Muscle of leg (tissue), 11 donors: ENCODE results near the gene MEA1. TPM values are rescaled to one million over a fixed set of nuclear protein-coding genes. Genes with fewer than 3 reads are reported as not detected.

Source experiments
- DNase-seq: peaks from one replicate; pipeline ENCODE4 v3.0.0; 2013
- H3K27ac ChIP-seq: one replicate; pipeline ENCODE4 v1.5.1; 2013; ENCODE audit warnings: mild to moderate bottlenecking, low read length, control low read depth
- H3K27me3 ChIP-seq: one replicate; pipeline ENCODE4 v1.6.1; 2013; ENCODE audit warnings: low read length; ENCODE audit not compliant: control insufficient read depth, insufficient read depth
- H3K36me3 ChIP-seq: one replicate; pipeline ENCODE4 v1.6.1; 2013; ENCODE audit warnings: low read length; ENCODE audit not compliant: control insufficient read depth, insufficient read depth
- H3K4me1 ChIP-seq: one replicate; pipeline ENCODE4 v1.6.1; 2013; ENCODE audit warnings: low read length; ENCODE audit not compliant: control insufficient read depth, insufficient read depth
- H3K4me3 ChIP-seq: one replicate; pipeline ENCODE4 v1.5.1; 2013; ENCODE audit warnings: low read length, control low read depth
- H3K9me3 ChIP-seq: replicated peaks from 2 replicates; pipeline ENCODE4 v1.6.1; 2013; ENCODE audit warnings: low read depth, low read length; ENCODE audit not compliant: control insufficient read depth
- WGBS: methylation state at CpG from one replicate; pipeline ENCODE4 v1.1.5; 2013; ENCODE audit warnings: missing lambda C conversion rate; ENCODE audit not compliant: insufficient coverage; 5-methylcytosine and 5-hydroxymethylcytosine counted together
- polyA plus RNA-seq, 8 donors: library from polyadenylated mRNA; unstranded; fragments of 120-200 nt; gene quantifications; one replicate each; pipeline versions ENCODE4 v1.2.1 to v1.2.3, GENCODE V29; 2013; ENCODE audit warnings: inconsistent platforms in 1 of 8, low replicate concordance in 1 of 8; ENCODE audit not compliant: insufficient read length in 8 of 8, insufficient read depth in 1 of 8
- total RNA-seq: library from RNA; stranded (reverse); fragments of 120-200 nt; gene quantifications from one replicate; pipeline ENCODE4 v1.2.4, GENCODE V29; 2013

Gene MEA1
- total and polyA plus RNA-seq, 9 donors = 40.4 to 63.4 (median 48.6) TPM

GRCh38 chr6:42963855-42964605 lies 49.7 kb downstream of the MEA1 start:
- no peak for DNase-seq
- Histone ChIP-seq H3K9me3 (no peaks in the 10 kb centered on the region), H3K4me1 (peaks cover 13% of the 10 kb centered on the region), H3K27ac (no peak overlapping the region), H3K4me3 (no peak overlapping the region), H3K27me3 (peaks cover 11% of the 10 kb centered on the region), H3K36me3 (peaks cover 65% of the 10 kb centered on the region)
- WGBS = 80% methylated on average over 7 of the region's 9 CpGs

GRCh38 chr6:42963179-42963854 lies 50.4 kb downstream of the MEA1 start:
- Histone ChIP-seq H3K36me3 (peaks cover 58% of the 10 kb centered on the region), H3K9me3 (no peaks in the 10 kb centered on the region), H3K4me3 (no peak overlapping the region), H3K27me3 (peaks cover 11% of the 10 kb centered on the region), H3K4me1 (peaks cover 13% of the 10 kb centered on the region), H3K27ac (no peak overlapping the region)
- no peak for DNase-seq
- 82% methylated on average over 8 of the region's 12 CpGs for WGBS

- Histone ChIP-seq H3K27ac (no peak overlapping the region), H3K4me1 (peaks cover 13% of the 10 kb centered on the region), H3K27me3 (peaks cover 11% of the 10 kb centered on the region), H3K9me3 (no peaks in the 10 kb centered on the region), H3K36me3 (peaks cover 52% of the 10 kb centered on the region), H3K4me3 (no peak overlapping the region)
- no peak for DNase-seq
- 85% methylated on average over 4 of the region's 13 CpGs for WGBS
Observed at GRCh38 chr6:42962502-42963178, 51.1 kb downstream of the MEA1 start.

- 88% methylated on average over 5 of the region's 12 CpGs for WGBS
- H3K27ac ChIP-seq = no peak overlapping the region
- H3K4me3 ChIP-seq = no peak overlapping the region
- peaks cover 13% of the 10 kb centered on the region for H3K4me1 ChIP-seq
- no peak for DNase-seq
- peaks cover 46% of the 10 kb centered on the region for H3K36me3 ChIP-seq
- H3K9me3 ChIP-seq = no peaks in the 10 kb centered on the region
- peaks cover 11% of the 10 kb centered on the region for H3K27me3 ChIP-seq
Observed at GRCh38 chr6:42962096-42962495, 51.6 kb downstream of the MEA1 start.

Other genes with a start within 250 kb of the MEA1 start
- 8.1 TPM for gene BICRAL, start 231.9 kb downstream of the MEA1 start, total RNA-seq
- 10 to 100 TPM in 7 of 8 donors, 1 to 10 TPM in 1; 9.9 to 12.8 (median 10.8) TPM for gene BICRAL, start 231.9 kb downstream of the MEA1 start, polyA plus RNA-seq
- 78.6 TPM for gene RPL7L1, start 134.3 kb downstream of the MEA1 start, total RNA-seq
- 10 to 100 TPM; 60.7 to 87.9 (median 74.9) TPM for gene RPL7L1, start 134.3 kb downstream of the MEA1 start, polyA plus RNA-seq
- gene PTCRA, start 97.9 kb downstream of the MEA1 start, total RNA-seq = not detected
- under 1 TPM in 3 of 8 donors, not detected in 5; 0.16 to 0.27 (median 0.25) TPM for gene PTCRA, start 97.9 kb downstream of the MEA1 start, polyA plus RNA-seq
- gene CNPY3, start 84.5 kb downstream of the MEA1 start, total RNA-seq = 16.8 TPM
- 10 to 100 TPM; 27.3 to 41.6 (median 33.1) TPM for gene CNPY3, start 84.5 kb downstream of the MEA1 start, polyA plus RNA-seq
- 0.22 TPM for gene GNMT, start 53.2 kb downstream of the MEA1 start, total RNA-seq
- 1 to 10 TPM in 1 of 8 donors, under 1 TPM in 7; 0.10 to 1.0 (median 0.51) TPM for gene GNMT, start 53.2 kb downstream of the MEA1 start, polyA plus RNA-seq
- 15.5 TPM for gene PEX6, start 34.8 kb downstream of the MEA1 start, total RNA-seq
- 10 to 100 TPM; 13.0 to 28.4 (median 20.8) TPM for gene PEX6, start 34.8 kb downstream of the MEA1 start, polyA plus RNA-seq
- 34.7 TPM for gene PPP2R5D, start 29.4 kb downstream of the MEA1 start, total RNA-seq
- 10 to 100 TPM; 38.3 to 54.8 (median 46.0) TPM for gene PPP2R5D, start 29.4 kb downstream of the MEA1 start, polyA plus RNA-seq
- 211 TPM for gene KLHDC3, start 303 bp upstream of the MEA1 start, total RNA-seq
- gene KLHDC3, start 303 bp upstream of the MEA1 start, polyA plus RNA-seq = 100 to 1,000 TPM; 166 to 222 (median 207) TPM
- gene RRP36, start 7.7 kb upstream of the MEA1 start, total RNA-seq = 53.1 TPM
- gene RRP36, start 7.7 kb upstream of the MEA1 start, polyA plus RNA-seq = 10 to 100 TPM; 39.8 to 48.5 (median 44.4) TPM
- gene CUL7, start 39.9 kb upstream of the MEA1 start, total RNA-seq = 36.8 TPM
- 10 to 100 TPM; 35.7 to 49.2 (median 41.6) TPM for gene CUL7, start 39.9 kb upstream of the MEA1 start, polyA plus RNA-seq
- 27.6 TPM for gene MRPL2, start 45.5 kb upstream of the MEA1 start, total RNA-seq
- 10 to 100 TPM; 39.5 to 55.1 (median 47.5) TPM for gene MRPL2, start 45.5 kb upstream of the MEA1 start, polyA plus RNA-seq
- 21.6 TPM for gene KLC4, start 45.7 kb upstream of the MEA1 start, total RNA-seq
- gene KLC4, start 45.7 kb upstream of the MEA1 start, polyA plus RNA-seq = 10 to 100 TPM; 19.4 to 36.3 (median 26.1) TPM
- gene PTK7, start 62.4 kb upstream of the MEA1 start, total RNA-seq = 40.2 TPM
- 100 to 1,000 TPM in 1 of 8 donors, 10 to 100 TPM in 7; 44.1 to 117 (median 79.3) TPM for gene PTK7, start 62.4 kb upstream of the MEA1 start, polyA plus RNA-seq
- gene SRF, start 157.3 kb upstream of the MEA1 start, total RNA-seq = 21.9 TPM
- 10 to 100 TPM; 41.3 to 58.5 (median 48.0) TPM for gene SRF, start 157.3 kb upstream of the MEA1 start, polyA plus RNA-seq
- gene CUL9, start 168.2 kb upstream of the MEA1 start, total RNA-seq = 16.8 TPM
- gene CUL9, start 168.2 kb upstream of the MEA1 start, polyA plus RNA-seq = 10 to 100 TPM; 11.8 to 23.9 (median 19.9) TPM
- gene DNPH1, start 215.5 kb upstream of the MEA1 start, total RNA-seq = 20.1 TPM
- 10 to 100 TPM; 24.1 to 32.0 (median 27.7) TPM for gene DNPH1, start 215.5 kb upstream of the MEA1 start, polyA plus RNA-seq
- under 0.01 TPM for gene TTBK1, start 229.5 kb upstream of the MEA1 start, total RNA-seq
- gene TTBK1, start 229.5 kb upstream of the MEA1 start, polyA plus RNA-seq = under 1 TPM; 0.04 to 0.17 (median 0.05) TPM